GM10248 (cell line): ENCODE results near the gene WBP2.
A peak's percentile ranks its signal among the peaks of the same experiment; 100 is the strongest.

Experiments used
- CTCF ChIA-PET: fragments of 300-600 bp; sonication (Branson Sonifier 250); formaldehyde crosslinking; extraction: SDS; loops from one replicate; lab custom pipeline; 2021; ENCODE audit warnings: antibody characterized with exemption; lab: Yijun Ruan, JAX
- POLR2A ChIA-PET: fragments of 350-650 bp; sonication (Branson Sonifier 250); formaldehyde crosslinking; extraction: SDS; loops from one replicate; lab custom pipeline; 2020; ENCODE audit warnings: antibody characterized with exemption; lab: Yijun Ruan, JAX
- DNase-seq: peaks from one replicate; pipeline ENCODE4 v3.0.0; 2012; ENCODE audit errors: extremely low spot score
- CTCF ChIP-seq: IDR thresholded peaks from 2 replicates; pipeline ENCODE4 v1.5.1; 2012; ENCODE audit warnings: mild to moderate bottlenecking, low read depth; ENCODE audit errors: extremely low read depth, missing control alignments, control extremely low read depth

WBP2 gene

DNA sequence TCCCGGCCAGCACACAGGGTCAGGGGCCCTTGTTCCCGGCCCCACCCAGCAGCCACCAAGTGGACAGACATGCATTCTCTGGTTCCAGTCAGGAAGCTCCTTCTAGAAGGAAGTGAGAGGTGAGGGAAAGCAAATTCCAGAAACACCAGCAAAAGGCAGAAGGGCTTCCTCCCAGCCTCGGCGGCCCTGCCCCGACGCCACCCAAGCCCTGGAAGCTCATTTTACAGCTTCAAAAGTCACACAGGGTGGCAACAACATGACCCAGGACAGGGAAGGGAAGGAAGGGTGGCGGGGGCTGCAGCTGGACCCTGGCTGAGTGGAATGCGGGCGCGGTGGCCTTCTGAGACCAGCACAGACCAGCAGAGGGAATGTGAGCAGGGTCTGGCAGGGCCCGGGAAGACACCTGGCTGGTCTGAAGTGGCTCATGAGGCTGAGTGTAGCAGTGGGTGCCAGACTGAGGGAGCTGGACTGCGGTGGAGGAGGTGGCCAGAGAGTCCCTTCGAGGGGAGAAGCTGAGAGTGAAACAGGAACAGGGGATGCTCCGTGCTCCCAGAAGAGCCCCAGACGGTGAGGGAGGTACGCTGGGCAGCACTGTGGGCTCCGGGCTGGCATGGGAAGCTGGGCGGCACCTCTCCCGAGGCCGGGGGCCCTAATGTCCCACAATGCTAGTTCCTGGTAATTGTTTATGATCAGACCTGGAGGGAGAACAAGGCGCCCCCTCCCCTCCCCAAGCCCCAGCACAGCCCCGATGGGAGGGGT lies 9.0 kb downstream of the WBP2 start:
- ChIA-PET POLR2A (interaction anchor here (0.8 to 2.5 kb wide), 5 partner anchors 9 to 83 kb away, joined by 3 to 18 read pairs (median 4); partner anchors contain the start of gene WBP2), CTCF (interaction anchor here (0.6 to 10.8 kb wide), 21 partner anchors 9 to 159 kb away, joined by 3 to 135 read pairs (median 5); partner anchors contain the start of genes GALK1, MRPL38, UNK and WBP2)
- no peak for DNase-seq
- TF ChIP-seq CTCF, result no peak

GRCh38 chr17:75845058-75845711 lies 9.9 kb downstream of the WBP2 start:
- CTCF ChIA-PET, result interaction anchor here (0.6 to 10.8 kb wide), 24 partner anchors 8 to 169 kb away, joined by 3 to 135 read pairs (median 4); partner anchors contain the start of genes GALK1, MRPL38, UNK and WBP2
- peak; percentile 69 for TF ChIP-seq CTCF
- peak; percentile 91 for DNase-seq
- POLR2A ChIA-PET, result interaction anchor here (0.8 to 2.5 kb wide), 6 partner anchors 10 to 82 kb away, joined by 3 to 18 read pairs (median 4); partner anchors contain the start of gene WBP2

- TF ChIP-seq CTCF, result no peak
- DNase-seq, result no peak
- CTCF ChIA-PET, result interaction anchor here (0.6 to 10.8 kb wide), 16 partner anchors 8 to 170 kb away, joined by 3 to 135 read pairs (median 4); partner anchors contain the start of genes GALK1, MRPL38 and WBP2
- POLR2A ChIA-PET, result interaction anchor here (1.0 to 2.5 kb wide), 5 partner anchors 10 to 68 kb away, joined by 3 to 18 read pairs (median 8); partner anchors contain the start of gene WBP2
These were observed 10.5 kb downstream of the WBP2 start for GRCh38 chr17:75844530-75845057.

DNA sequence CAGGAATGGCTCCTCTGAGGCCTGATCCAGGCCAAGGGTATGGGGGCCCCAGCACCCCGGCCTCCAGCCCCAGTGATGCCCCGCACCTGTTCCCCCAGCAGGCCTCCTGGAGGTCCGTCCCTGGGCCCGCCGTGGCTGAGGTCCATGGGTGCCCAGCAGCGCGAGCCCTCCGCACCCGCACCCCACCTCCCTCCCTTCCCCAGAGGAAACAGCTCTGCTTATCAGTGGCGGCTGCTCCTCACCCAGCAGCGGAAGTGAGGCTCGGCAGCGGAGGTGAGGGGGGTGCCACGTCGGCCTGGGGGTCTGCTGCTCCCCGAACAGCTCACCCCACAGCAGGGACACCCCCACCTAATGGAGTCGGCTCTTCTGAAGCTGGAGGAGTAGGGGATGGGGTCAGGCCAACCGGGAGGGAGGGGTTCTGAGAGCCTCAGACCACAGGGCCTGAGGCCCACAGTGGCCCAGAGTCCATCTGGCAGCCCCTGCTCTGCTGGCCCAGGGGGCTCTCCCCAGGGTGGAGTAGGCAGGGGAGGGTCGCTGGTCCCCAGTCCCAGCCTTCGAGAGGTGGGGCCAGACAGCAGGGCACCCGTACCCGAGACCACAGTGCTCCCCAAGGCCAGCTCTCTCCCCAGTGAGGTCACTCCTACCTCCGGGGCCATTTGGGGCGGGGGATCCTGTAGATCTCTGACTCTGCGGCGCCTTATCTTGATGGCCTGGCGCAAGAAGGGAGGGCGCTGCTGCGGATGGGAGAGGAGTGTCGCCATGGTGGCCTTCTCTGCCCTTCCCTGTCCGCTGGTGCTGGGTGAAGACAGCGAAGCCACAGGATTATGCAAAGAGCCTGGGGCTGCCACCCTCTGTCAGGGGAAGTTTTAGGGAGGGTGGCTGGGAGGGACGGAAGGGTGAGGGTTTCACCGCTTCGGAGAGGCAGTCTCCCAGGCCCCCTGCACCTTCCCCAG lies 11.3 kb downstream of the WBP2 start, which contains the start of gene UNC13D:
TSS of gene UNC13D (minus strand) at position 828 of the 953 bp plus-strand sequence. CDS start at position 761, 67 bp downstream.
- CTCF ChIA-PET, result interaction anchor here (0.6 to 10.8 kb wide), 16 partner anchors 9 to 211 kb away, joined by 3 to 135 read pairs (median 4); partner anchors contain the start of genes GALK1, SMIM5 and WBP2
- POLR2A ChIA-PET, result interaction anchor here (0.5 to 2.5 kb wide), 6 partner anchors 9 to 95 kb away, joined by 3 to 18 read pairs (median 6); partner anchors contain the start of gene WBP2
- TF ChIP-seq CTCF, result no peak
- DNase-seq, result peak; percentile 74

DNA sequence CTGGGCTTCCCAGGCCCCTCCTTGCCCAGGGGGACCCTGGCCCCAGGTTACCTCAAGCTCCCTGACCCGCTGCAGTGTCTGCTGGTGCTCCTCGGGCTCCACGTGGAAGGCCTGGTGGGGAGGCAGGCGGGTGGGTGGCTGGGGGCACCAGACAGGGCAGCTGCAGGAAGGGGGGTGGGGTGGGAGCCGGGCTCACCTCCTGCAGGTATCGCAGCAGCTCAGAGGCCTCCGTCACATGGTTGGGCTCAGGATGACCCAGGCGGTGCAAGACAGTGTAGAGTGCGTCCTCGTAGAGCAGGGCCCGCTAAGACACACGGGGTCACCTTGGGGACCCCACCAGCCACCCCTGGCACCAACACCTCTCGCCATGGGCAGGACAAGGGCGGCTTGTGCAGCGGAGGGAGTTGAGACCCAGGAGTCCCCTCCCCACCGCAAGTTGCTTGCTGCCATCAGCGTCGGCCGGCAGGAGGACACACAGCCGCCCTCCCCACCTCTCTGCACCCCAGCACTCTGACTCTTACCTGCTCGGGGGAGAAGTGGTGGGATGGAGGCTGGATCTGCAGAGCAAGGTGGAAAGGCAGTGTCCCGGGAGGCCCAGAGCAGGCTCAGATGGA lies 12.1 kb downstream of the WBP2 start:
- ChIA-PET POLR2A (interaction anchor here (0.5 to 2.0 kb wide), 2 partner anchors 63 to 96 kb away, joined by 3 to 8 read pairs; a partner anchor contains a TSS), CTCF (interaction anchor here (0.8 to 10.8 kb wide), 6 partner anchors 8 to 210 kb away, joined by 3 to 135 read pairs (median 3); partner anchors contain the start of genes GALK1 and SMIM5)
- TF ChIP-seq CTCF, result no peak
- DNase-seq, result no peak
